ENCODE measurements around the gene TMIGD1.

The TMIGD1 gene

DNA sequence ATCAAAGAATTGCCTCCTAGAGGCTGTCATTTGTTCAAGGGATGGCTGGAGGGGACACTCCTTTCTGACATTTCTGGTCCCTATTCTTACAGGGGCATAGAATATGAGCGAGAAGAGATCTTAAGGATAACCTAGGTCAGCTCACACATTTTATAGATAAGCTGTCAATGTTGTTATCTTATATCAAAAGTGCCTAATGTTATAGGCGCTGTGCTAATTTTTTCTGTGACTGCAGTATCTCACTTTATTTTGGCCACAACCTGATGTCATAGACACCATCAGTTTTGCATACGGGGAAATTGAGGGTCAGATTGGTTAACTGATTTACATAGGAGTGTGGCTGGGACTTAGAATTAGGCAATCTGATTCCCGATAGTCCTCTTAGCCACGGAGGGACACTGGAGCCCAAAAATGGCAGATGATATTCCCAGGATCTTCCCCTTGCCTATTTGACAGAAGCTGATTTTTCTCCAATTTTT lies 46.1 kb upstream of the TMIGD1 start:
- Histone ChIP-seq H3K36me3 (ENCODE audit: insufficient read depth) (no peaks in the 10 kb centered on the region), H3K27ac (no peak overlapping the region), H3K79me2 (ENCODE audit: insufficient read depth, low read depth) (peaks cover 18% of the 10 kb centered on the region; the same call in 1 of the 2 replicates), H3K4me1 (ENCODE audit: low read depth, poor library complexity, severe bottlenecking) (peaks cover 67% of the 10 kb centered on the region), H3K9ac (peak overlapping the region; percentile 50; the same call in 1 of the 2 replicates), H3K27me3 (ENCODE audit: insufficient read depth, low read depth) (no peaks in the 10 kb centered on the region), H2AFZ (ENCODE audit: low read depth) (peak overlapping the region; percentile 95; the same call in 1 of the 2 replicates), H4K20me1 (ENCODE audit: insufficient read depth) (no peaks in the 10 kb centered on the region; the same call in 1 of the 2 replicates), H3K4me3 (IDR thresholded peaks at IDR 0.05; ENCODE audit: insufficient read depth, low read depth, low read length) (peak overlapping the region; percentile 46), H3K4me2 (peak overlapping the region; percentile 56)
- TF ChIP-seq CTCF (conservative IDR thresholded peaks at IDR 0.05; ENCODE audit: low read depth, low read length): no peak

GRCh38 chr17:30379303-30379902 lies 45.5 kb upstream of the TMIGD1 start:
- Histone ChIP-seq H3K27me3 (ENCODE audit: insufficient read depth, low read depth) (no peaks in the 10 kb centered on the region), H3K9ac (peak overlapping the region; percentile 50; the same call in 1 of the 2 replicates), H3K4me2 (peak overlapping the region; percentile 56), H3K4me1 (ENCODE audit: low read depth, poor library complexity, severe bottlenecking) (peaks cover 71% of the 10 kb centered on the region), H3K4me3 (IDR thresholded peaks at IDR 0.05; ENCODE audit: insufficient read depth, low read depth, low read length) (peak overlapping the region; percentile 46), H3K36me3 (ENCODE audit: insufficient read depth) (no peaks in the 10 kb centered on the region), H2AFZ (ENCODE audit: low read depth) (peak overlapping the region; percentile 95; the same call in 1 of the 2 replicates), H3K27ac (peak overlapping the region; percentile 7; the same call in 1 of the 2 replicates), H3K79me2 (ENCODE audit: insufficient read depth, low read depth) (peaks cover 18% of the 10 kb centered on the region; the same call in 1 of the 2 replicates), H4K20me1 (ENCODE audit: insufficient read depth) (no peaks in the 10 kb centered on the region; the same call in 1 of the 2 replicates)
- TF ChIP-seq CTCF (conservative IDR thresholded peaks at IDR 0.05; ENCODE audit: low read depth, low read length): no peak

GRCh38 chr17:30378825-30379302 lies 45.0 kb upstream of the TMIGD1 start, which contains the start of gene CPD:
Gene CPD (plus strand): TSS chr17:30378927. CDS start chr17:30378981, 54 bp downstream.
- H3K36me3 ChIP-seq (ENCODE audit: insufficient read depth): no peaks in the 10 kb centered on the region
- peak within 1 kb of the TSS; percentile 50; the same call in 1 of the 2 replicates for H3K9ac ChIP-seq
- H3K27ac ChIP-seq: peak within 1 kb of the TSS; percentile 7
- TF ChIP-seq CTCF (conservative IDR thresholded peaks at IDR 0.05; ENCODE audit: low read depth, low read length): no peak
- no peaks in the 10 kb centered on the region; the same call in 1 of the 2 replicates for H4K20me1 ChIP-seq (ENCODE audit: insufficient read depth)
- H3K4me2 ChIP-seq: peak within 1 kb of the TSS; percentile 74
- H3K4me3 ChIP-seq (IDR thresholded peaks at IDR 0.05; ENCODE audit: insufficient read depth, low read depth, low read length): peak within 1 kb of the TSS; percentile 46
- peaks cover 18% of the 10 kb centered on the region; the same call in 1 of the 2 replicates for H3K79me2 ChIP-seq (ENCODE audit: insufficient read depth, low read depth)
- no peaks in the 10 kb centered on the region for H3K27me3 ChIP-seq (ENCODE audit: insufficient read depth, low read depth)
- peaks cover 71% of the 10 kb centered on the region for H3K4me1 ChIP-seq (ENCODE audit: low read depth, poor library complexity, severe bottlenecking)
- H2AFZ ChIP-seq (ENCODE audit: low read depth): peak within 1 kb of the TSS; percentile 95

GRCh38 chr17:30378241-30378824 lies 44.5 kb upstream of the TMIGD1 start:
- H2AFZ ChIP-seq (ENCODE audit: low read depth): peak overlapping the region; percentile 95
- no peaks in the 10 kb centered on the region; the same call in 1 of the 2 replicates for H4K20me1 ChIP-seq (ENCODE audit: insufficient read depth)
- H3K27me3 ChIP-seq (ENCODE audit: insufficient read depth, low read depth): no peaks in the 10 kb centered on the region
- peak overlapping the region; percentile 74 for H3K4me2 ChIP-seq
- H3K4me1 ChIP-seq (ENCODE audit: low read depth, poor library complexity, severe bottlenecking): peaks cover 71% of the 10 kb centered on the region
- peaks cover 15% of the 10 kb centered on the region; the same call in 1 of the 2 replicates for H3K79me2 ChIP-seq (ENCODE audit: insufficient read depth, low read depth)
- H3K4me3 ChIP-seq (IDR thresholded peaks at IDR 0.05; ENCODE audit: insufficient read depth, low read depth, low read length): no peak overlapping the region
- H3K27ac ChIP-seq: no peak overlapping the region
- TF ChIP-seq CTCF (conservative IDR thresholded peaks at IDR 0.05; ENCODE audit: low read depth, low read length): no peak
- no peak overlapping the region; the same call in 1 of the 2 replicates for H3K9ac ChIP-seq
- no peaks in the 10 kb centered on the region for H3K36me3 ChIP-seq (ENCODE audit: insufficient read depth)

Data from KMS-11 (cell line).